GM21717 (cell line): ENCODE results near the gene LRFN2.

ENCODE experiments used
- ATAC-seq: cut with Tn5 transposase; IDR thresholded peaks from one replicate; pipeline ENCODE4 v1.9.1; 2021; ENCODE audit warnings: mild to moderate bottlenecking, moderate library complexity; ENCODE audit not compliant: unreplicated experiment

Gene LRFN2

GRCh38 chr6:40480678-40481077 is 106.5 kb downstream of the LRFN2 start:
- ATAC-seq: no peak

DNA sequence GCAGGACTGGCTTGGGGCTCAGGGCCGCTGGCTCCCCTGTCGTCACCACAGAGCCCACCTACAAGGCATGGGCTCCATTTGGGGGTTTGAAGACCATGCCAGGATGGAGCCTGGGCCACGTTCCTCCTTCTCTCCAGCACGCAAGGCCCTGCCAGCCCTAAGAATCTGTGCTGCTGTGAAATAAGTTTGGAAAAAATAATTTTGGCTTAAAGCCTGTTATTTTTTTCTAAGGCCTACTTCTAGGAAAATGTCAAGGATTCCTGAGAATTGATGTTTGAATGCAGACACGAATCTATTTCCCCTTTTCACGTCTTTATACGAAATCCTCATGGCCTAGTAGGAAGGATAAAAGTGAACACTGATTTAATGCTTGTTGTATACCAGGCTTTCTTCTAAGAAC is 107.5 kb downstream of the LRFN2 start:
- no peak for ATAC-seq

DNA sequence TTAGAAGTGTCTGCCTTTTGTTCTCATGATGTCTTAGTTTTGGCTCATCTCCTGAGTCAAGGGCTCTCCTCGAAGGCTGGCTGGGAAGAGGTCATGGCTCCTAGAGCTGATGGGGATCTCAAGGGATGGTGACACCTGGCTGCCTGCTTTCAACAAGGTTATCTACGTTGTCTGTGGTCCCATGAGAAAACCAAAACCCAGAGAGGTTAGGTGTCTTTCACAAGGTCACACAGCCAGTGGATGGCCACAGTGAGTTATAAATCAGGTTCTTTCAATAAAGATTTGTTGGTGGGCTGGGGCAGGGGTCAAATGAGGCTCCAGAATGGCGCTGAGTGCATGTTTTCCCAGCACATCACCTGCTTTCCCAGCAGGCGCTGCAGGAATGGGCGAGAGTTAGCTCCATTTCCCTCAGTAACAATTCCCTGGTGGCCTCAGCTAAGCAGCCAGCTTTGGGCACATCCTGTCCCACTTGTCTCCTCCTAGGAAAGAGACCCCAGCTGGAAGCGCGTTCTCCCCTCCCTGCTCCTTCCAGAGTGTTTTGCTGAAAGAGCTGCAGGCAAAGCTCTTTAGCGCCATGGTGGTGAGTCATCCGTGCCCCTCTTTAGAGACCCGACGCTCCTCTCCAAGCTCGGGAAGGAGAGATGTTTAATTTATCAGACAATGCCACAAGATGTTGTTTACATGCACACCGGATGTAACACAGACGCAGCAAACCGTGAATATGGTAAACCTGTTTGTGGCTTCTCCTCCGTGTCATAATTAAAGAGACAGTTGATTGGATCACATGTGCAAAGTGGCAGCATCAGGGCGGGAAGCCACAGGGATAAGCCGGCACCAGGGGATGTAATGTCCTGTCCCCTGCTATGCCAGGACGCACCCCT is 109.7 kb downstream of the LRFN2 start:
- no peak for ATAC-seq

DNA sequence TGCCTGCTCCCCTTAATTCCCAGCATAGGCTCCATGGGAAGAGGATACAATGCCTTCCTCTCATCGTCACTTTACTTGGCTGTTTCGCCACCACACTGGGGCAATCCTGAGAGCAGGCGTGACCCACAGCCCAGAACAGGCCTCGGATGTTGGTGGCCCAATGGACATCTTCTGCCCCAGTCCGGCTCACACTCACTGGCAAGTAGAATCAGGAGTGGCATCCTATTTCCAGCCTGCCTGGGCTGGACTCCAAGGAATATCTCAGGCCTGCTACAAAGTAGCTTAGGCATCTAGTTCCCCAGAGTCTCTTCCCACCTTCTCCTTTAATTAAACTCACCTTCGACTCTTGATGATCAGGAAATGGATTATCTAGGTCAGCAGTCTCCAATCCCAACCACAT is 110.5 kb downstream of the LRFN2 start:
- no peak for ATAC-seq

GRCh38 chr6:40474937-40475336 is 112.2 kb downstream of the LRFN2 start:
- no peak for ATAC-seq

DNA sequence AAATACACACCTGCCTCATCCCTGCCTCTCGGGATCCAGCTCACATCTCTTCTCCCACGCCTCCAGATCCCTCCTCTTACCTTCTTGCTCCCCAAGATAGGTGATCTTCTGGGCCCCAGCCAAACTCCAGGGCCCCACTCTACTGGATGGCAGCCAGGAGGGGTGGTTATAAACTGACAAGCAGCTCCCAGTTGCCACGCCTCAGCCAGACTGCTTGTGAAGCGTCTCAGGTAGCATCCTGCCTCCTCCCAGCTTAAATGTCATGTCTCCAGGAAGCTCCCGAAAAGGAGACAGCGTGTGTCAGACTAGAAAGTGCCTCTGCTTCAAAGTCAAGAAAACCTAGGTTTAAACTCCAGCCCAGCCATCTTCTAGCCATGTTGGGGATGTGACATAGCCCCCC is 114.1 kb downstream of the LRFN2 start:
- ATAC-seq: no peak

DNA sequence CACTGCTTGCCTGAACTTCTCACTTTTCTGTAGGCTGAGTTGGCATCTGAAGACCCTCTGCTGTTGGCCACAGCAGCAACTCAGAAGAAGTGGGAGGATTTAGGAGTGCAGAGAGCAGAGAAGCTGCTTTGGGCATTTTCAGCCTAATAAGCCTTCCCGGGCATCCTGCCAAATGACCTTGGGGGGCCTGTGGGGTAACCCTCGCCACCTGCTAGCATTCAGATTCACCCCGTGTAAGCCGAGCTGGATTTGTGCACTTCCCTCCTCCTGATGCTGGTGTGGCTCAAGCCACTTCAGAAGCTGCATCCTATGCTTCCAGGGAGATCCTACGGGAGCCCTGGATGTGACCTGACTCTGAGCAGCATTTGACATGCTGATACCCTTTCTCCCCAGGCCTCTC is 114.8 kb downstream of the LRFN2 start:
- no peak for ATAC-seq

DNA sequence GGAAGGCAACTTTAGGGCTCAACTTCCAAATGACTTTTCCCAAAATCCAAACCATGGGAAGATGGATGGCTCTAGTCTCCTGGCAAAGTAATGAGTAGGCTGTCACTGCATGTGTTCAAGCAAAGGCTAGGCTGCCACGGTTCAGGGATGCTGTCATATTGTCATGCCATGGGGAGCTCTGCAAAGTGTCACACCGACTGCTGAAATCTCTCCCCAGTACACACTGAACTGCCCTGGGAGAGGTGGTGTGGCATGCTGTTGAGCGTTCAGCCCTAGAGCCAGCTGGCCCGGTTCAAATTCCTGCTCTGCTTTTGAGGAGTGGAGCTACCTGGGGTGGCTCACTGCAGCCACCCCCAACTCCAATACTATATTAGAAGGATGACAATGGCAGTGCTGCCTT is 115.9 kb downstream of the LRFN2 start:
- ATAC-seq: no peak

DNA sequence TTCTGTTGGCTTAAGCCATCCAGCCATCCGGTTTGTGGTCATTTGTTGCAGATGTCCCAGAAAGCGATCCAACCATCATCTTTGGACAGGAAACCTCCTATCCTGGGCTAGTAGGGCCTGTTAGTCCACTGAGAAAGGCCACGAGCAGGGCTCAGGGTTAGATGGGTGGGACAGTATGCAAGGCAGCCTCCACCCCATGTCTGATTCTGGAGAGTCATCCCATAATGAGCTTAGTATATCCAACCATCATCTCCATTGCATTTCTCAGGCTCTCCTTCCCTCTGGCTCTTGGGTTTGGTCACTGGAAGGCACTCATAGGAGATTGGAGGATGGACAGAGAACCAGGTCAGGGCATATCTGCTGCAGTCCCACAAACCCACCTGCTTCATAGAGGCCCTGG is 117.8 kb downstream of the LRFN2 start:
- ATAC-seq: no peak

GRCh38 chr6:40466986-40467539 is 120.1 kb downstream of the LRFN2 start:
- ATAC-seq: no peak

GRCh38 chr6:40461643-40462042 is 125.5 kb downstream of the LRFN2 start:
- ATAC-seq: no peak

DNA sequence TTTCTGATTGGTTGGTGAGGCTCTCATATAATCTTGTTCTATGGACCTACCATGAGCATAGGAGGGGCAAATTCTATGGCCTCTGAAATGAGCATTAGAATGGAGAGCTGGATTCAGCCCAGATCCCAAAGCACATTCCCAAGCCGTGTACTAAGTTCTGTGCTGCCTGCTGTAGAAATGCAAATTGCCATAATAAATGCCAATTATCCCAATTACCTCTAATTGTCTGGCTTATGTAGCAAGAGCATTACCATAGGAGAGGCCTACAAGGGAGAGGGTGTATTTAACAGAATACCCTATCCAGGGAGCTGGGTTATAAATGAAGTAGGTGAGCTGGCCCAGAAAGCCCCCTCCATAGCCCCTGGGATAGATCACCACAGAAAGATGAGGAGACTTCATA is 126.8 kb downstream of the LRFN2 start:
- ATAC-seq: no peak

GRCh38 chr6:40457261-40457660 is 129.9 kb downstream of the LRFN2 start:
- ATAC-seq: no peak

DNA sequence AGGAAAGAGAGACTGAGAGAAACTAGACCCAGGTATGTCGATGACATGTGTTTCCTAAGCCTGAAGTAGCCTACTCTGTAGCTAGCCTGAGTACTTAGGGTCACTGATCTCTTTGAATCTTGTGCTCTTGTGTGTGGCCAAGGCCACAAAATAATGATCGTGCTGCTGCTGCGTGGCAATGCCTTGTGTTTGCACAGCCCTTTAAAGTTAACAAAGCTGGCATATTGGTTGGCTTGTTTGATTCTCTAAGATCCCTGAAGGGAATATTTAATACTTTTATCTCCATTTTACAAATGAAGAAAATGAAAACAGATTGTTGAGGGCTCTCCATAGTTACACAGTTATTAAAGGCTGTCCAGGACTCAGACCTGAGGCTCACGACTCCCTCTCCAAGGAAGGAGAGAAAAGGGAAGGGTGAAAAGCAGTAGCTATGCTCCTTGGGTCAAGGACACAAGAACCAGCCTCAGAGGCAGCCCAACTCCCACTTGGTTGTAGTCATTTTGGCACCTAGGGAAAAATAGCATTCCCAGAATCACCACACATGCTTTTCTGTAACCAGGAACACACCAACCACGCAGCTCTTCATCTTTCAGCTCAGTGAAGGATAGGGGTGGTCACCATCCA is 130.7 kb downstream of the LRFN2 start:
- no peak for ATAC-seq

DNA sequence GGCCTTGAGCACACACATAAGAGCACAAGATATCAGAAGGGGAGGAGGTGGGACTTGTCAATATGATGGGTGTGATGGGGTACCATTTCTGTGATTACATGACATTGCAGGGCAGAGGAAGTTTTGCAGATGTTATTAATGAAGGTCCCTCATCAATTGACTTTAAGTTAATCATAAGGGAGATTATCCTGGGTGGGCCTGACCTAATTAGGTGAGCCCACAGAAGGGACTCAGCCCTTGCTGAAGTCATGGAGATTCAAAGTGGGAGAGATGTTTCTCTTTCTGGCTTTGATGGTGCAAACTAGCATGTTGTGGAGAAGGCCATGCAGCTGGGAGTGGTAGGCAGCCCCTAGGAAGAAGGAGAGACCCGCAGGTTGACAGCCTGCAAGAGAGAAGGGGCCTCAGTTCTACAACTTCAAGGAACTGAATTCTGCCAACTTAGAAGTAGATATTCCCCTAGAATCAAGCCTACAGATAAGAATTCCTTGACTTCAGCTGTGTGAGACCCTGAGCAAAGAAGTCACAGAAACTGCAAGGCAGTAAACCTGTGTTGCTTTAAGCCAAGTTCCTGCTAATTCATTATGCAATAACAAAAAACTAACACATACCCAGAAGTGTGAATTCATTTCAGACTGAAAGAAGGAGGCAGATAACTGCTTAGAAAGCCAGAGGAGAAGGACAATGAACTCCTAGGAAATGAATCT is 131.3 kb downstream of the LRFN2 start:
- ATAC-seq: no peak

DNA sequence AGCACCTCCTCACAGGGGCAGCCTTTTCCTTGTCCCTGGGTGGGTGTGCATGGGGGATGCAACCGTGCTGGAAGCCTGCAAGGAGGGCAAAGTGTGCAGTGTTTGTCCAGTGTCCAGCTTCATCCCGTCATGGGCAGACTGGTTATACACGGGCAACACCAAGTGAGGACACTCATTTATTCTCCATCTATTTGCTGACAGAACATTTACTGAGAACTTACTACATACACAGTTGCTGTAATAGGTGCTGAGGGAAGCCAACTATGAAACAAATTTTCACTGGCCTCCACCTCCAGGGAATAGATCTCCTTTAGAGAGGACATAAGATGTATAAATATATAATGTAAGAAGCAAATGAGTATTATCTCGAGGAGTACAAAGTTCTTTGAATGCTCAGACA is 136.7 kb downstream of the LRFN2 start:
- ATAC-seq: no peak

DNA sequence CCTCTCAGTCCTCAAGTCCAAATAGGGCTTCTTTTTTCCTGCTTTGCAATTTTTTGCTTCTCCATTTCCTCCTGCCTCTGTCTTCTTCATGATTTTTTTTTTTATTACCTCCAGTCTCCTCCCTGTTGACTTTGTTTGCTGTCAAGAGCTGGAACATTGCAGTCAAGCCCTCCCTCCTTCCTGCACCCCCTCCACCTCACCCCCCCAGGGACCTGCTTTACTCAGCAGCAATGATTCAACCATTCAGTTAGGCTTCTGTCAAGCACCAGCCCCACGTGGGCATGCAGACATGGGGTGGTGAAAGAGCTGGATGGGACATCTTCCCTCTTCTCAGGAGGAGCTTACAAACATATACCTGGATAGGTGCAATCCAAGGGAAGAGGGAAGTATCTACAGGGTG is 142.4 kb downstream of the LRFN2 start:
- no peak for ATAC-seq

DNA sequence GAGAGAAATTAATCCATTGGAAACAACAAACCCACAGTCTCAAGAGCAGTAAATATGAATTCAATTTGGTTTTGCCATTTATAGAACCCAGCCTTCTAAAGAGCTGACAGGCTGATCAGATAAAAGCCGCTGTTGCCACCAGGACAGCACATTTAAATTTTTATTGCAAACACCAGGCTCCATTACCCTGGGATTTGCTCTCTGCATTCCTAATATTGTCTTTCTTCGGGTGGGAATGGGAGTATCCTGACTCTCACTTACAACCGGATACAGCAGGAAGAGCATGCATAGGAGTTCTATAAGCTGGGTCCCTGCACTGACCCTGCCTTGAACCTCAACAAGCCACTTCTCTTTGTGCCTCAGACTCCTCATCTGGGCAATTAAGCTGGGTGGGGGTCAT is 142.9 kb downstream of the LRFN2 start:
- ATAC-seq: no peak

DNA sequence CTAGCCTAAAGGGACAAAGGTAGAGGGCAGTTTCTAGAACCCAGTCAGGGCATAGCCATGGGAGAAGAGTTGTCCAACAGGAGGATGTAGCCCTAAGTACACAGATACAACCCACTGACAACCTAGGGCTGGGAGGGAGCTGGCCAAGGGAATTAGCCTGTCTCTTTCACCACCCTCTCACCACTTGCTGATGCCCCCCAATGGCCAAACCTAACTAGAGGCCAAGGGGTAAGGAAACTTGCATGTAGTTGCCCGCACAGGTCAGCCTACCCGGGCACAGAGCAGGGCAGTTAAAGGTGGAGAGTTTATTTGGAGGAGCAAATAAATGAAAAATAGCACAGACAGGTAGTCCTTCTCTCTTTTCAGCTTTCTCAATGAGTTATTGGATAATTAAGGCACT is 143.3 kb downstream of the LRFN2 start:
- ATAC-seq: no peak

DNA sequence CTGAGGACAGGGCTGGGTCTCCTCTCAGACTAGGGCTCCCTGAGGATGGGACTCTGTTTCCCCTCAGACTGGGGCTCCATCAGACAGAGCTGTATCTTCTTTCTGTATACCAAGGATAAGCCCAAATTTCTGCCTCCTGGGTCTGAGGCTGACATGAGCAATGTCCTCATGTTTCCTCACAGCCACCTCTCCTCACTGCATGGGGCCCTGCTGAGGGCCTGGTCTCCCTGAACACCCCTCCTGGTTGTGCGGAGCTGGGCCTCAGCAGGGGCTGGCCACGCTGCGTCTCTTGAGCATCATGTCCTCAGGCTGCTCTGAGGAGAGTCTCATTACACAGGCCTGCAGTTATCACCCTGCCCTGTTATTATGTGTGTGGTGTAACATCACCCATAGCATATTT is 144.6 kb downstream of the LRFN2 start:
- ATAC-seq: no peak

GRCh38 chr6:40441150-40441549 is 146.0 kb downstream of the LRFN2 start:
- ATAC-seq: no peak

- ATAC-seq: no peak
Observed at GRCh38 chr6:40440053-40440452, 147.1 kb downstream of the LRFN2 start.
